GM19452 (cell line): Measurements from ENCODE around the gene C12orf76.
"Not testable (repeated sequence)": the region's sequence is repeated elsewhere in the genome, so short reads cannot be mapped to it uniquely, and the experiment has no call there.

ENCODE experiments used
- ATAC-seq: cut with Tn5 transposase; IDR thresholded peaks from one replicate; pipeline ENCODE4 v1.9.1; 2021; ENCODE audit not compliant: unreplicated experiment

C12orf76 gene

GRCh38 chr12:110024051-110024450 lies 24.3 kb downstream of the C12orf76 start:
- no peak for ATAC-seq

GRCh38 chr12:110023059-110023980 lies 25.0 kb downstream of the C12orf76 start:
- ATAC-seq: no peak

- ATAC-seq: no peak
These were observed 27.4 kb downstream of the C12orf76 start for GRCh38 chr12:110020956-110021355.

- ATAC-seq: no peak
These were observed 33.2 kb downstream of the C12orf76 start for GRCh38 chr12:110015132-110015531.

- ATAC-seq: no peak
These were observed 35.7 kb downstream of the C12orf76 start for GRCh38 chr12:110012659-110013058.

- ATAC-seq: peak; percentile 58
These were observed 36.2 kb downstream of the C12orf76 start for GRCh38 chr12:110012137-110012536.

- peak; percentile 41 for ATAC-seq
These were observed 37.2 kb downstream of the C12orf76 start for GRCh38 chr12:110010853-110011723.

- not testable (repeated sequence) for ATAC-seq
These were observed 39.5 kb downstream of the C12orf76 start for GRCh38 chr12:110008681-110009398.

- no peak for ATAC-seq
These were observed 40.4 kb downstream of the C12orf76 start for GRCh38 chr12:110007881-110008280.

GRCh38 chr12:110006115-110006514 lies 42.2 kb downstream of the C12orf76 start:
- no peak for ATAC-seq

- peak; percentile 42 for ATAC-seq
These were observed 42.9 kb downstream of the C12orf76 start for GRCh38 chr12:110005319-110005973.

- ATAC-seq: peak; percentile 47
These were observed 43.7 kb downstream of the C12orf76 start for GRCh38 chr12:110004598-110004997.

GRCh38 chr12:110002676-110003515 lies 45.4 kb downstream of the C12orf76 start:
- ATAC-seq: no peak

- ATAC-seq: no peak
These were observed 46.7 kb downstream of the C12orf76 start for GRCh38 chr12:110001596-110001995.

- ATAC-seq: no peak
These were observed 48.3 kb downstream of the C12orf76 start for GRCh38 chr12:109999983-110000505.

- no peak for ATAC-seq
These were observed 48.7 kb downstream of the C12orf76 start for GRCh38 chr12:109999649-109999971.

- peak; percentile 49 for ATAC-seq
These were observed 49.2 kb downstream of the C12orf76 start, which contains the start of gene ANKRD13A for GRCh38 chr12:109998904-109999648. Gene ANKRD13A (plus strand): TSS chr12:109999430. CDS start chr12:109999689, 259 bp downstream.

GRCh38 chr12:109998241-109998903 lies 50.0 kb downstream of the C12orf76 start:
- ATAC-seq: no peak
